Suprapubic skin (tissue), 4 donors: ENCODE measurements around the gene FLII. TPM values are rescaled to one million over a fixed set of nuclear protein-coding genes. Genes with fewer than 3 reads are reported as not detected.
"Not testable (repeated sequence)": the region's sequence is repeated elsewhere in the genome, so short reads cannot be mapped to it uniquely, and the experiment has no call there.

Experiments used
- DNase-seq, 2 donors: peaks; one replicate each; pipeline ENCODE4 v3.0.0-alpha.2; 2019; ENCODE audit warnings: low spot score in 2 of 2
- H3K27ac ChIP-seq: fragments of 200-600 bp; sonication (generic); one replicate; pipeline ENCODE4 v1.5.1; 2019
- H3K27me3 ChIP-seq: fragments of 200-600 bp; sonication (generic); one replicate; pipeline ENCODE4 v1.5.1; 2019
- H3K36me3 ChIP-seq: fragments of 200-600 bp; sonication (generic); one replicate; pipeline ENCODE4 v1.5.1; 2019
- H3K4me1 ChIP-seq: fragments of 200-600 bp; sonication (generic); one replicate; pipeline ENCODE4 v1.5.1; 2019
- H3K4me3 ChIP-seq: fragments of 200-600 bp; sonication (generic); one replicate; pipeline ENCODE4 v1.5.1; 2019; ENCODE audit warnings: mild to moderate bottlenecking
- H3K9me3 ChIP-seq: fragments of 200-600 bp; sonication (generic); one replicate; pipeline ENCODE4 v1.5.1; 2019
- EP300 ChIP-seq: sonication (generic); formaldehyde crosslinking; IDR thresholded peaks from one replicate; pipeline ENCODE4 v1.6.1; 2017; ENCODE audit warnings: antibody characterized with exemption
- POLR2A ChIP-seq, 2 donors: fragments of 450-650 bp; IDR thresholded peaks; one replicate each; pipeline ENCODE4 v1.6.1; 2017; ENCODE audit warnings: antibody characterized with exemption in 2 of 2, mild to moderate bottlenecking in 2 of 2, moderate library complexity in 2 of 2
- POLR2AphosphoS5 ChIP-seq, 3 donors: sonication (generic); formaldehyde crosslinking; IDR thresholded peaks; one replicate each; pipeline ENCODE4 v1.6.1; 2017; ENCODE audit warnings: antibody characterized with exemption in 3 of 3
- WGBS: methylation state at CpG from one replicate; pipeline ENCODE4 v1.1.5; 2018; 5-methylcytosine and 5-hydroxymethylcytosine counted together
- total RNA-seq, 4 donors: library from RNA; depleted of rRNA; stranded (reverse); fragments of >200 nt; gene quantifications; one replicate each; pipeline ENCODE4 v1.1.0, GENCODE V29; 2016
- TF ChIP-seq, protein P1 (sequence below), 2 donors: fragments of 200-600 bp in 1 of 2; fragments of 450-650 bp in 1 of 2; sonication (generic) in 1 of 2; IDR thresholded peaks; one replicate each; pipeline ENCODE4 v1.5.1; 2016 to 2019; ENCODE audit warnings: antibody characterized with exemption in 2 of 2, mild to moderate bottlenecking in 1 of 2, moderate library complexity in 1 of 2

FLII gene
- total RNA-seq: 100 to 1,000 TPM; 254 to 350 (median 291) TPM

DNA sequence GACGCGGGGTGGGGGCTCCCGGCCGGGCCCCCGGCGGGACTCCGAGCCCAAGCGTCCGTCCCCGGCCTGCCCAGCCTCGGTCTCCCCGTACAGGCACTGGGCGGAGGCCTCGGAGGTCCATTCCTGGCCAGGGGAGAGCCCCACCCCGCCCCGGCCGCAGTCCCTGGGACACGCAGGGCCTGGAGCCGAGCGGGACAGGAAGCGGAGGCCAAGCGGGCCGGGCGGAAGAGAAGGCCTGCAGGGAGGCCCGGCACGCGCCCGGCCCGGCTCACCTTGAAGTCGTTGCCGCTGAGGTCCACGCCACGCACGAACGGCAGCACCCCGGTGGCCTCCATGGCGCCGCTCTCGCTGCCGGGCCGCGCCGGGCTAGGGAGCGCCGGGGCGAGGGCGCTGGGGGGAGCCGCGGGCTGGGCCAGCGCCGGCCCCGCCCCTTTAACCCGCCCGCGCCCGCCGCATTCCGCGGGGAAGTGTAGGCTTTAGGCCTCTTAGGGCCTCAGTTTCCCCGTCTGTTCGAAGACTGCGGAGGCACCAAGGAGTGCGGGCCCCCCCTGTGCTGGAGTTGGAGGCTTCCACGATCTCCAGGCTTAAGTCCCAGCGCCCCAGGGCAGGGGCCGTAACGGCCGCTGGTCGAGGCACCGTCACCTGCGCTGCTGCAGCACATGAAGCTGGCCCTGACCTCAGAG is at the start of gene FLII:
Gene FLII, minus strand, starts transcription at position 383 of the 683 bp plus-strand sequence. Its CDS starts 48 bp downstream, at position 335.
- TF ChIP-seq POLR2A (IDR thresholded peaks at IDR 0.05): peak in 1 of 2 donors; percentile 69
- no peak for TF ChIP-seq EP300
- TF ChIP-seq POLR2AphosphoS5 (IDR thresholded peaks at IDR 0.05): peak in 2 of 3 donors; percentile 15 to 22
- TF ChIP-seq, protein P1, sequence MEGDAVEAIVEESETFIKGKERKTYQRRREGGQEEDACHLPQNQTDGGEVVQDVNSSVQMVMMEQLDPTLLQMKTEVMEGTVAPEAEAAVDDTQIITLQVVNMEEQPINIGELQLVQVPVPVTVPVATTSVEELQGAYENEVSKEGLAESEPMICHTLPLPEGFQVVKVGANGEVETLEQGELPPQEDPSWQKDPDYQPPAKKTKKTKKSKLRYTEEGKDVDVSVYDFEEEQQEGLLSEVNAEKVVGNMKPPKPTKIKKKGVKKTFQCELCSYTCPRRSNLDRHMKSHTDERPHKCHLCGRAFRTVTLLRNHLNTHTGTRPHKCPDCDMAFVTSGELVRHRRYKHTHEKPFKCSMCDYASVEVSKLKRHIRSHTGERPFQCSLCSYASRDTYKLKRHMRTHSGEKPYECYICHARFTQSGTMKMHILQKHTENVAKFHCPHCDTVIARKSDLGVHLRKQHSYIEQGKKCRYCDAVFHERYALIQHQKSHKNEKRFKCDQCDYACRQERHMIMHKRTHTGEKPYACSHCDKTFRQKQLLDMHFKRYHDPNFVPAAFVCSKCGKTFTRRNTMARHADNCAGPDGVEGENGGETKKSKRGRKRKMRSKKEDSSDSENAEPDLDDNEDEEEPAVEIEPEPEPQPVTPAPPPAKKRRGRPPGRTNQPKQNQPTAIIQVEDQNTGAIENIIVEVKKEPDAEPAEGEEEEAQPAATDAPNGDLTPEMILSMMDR (IDR thresholded peaks at IDR 0.05): no peak
- peak within 1 kb of the TSS; percentile 93 for H3K27ac ChIP-seq
- H3K27me3 ChIP-seq: no peaks in the 10 kb centered on the region
- H3K9me3 ChIP-seq: no peaks in the 10 kb centered on the region
- H3K4me1 ChIP-seq: peaks cover 52% of the 10 kb centered on the region
- 12% methylated on average over 19 of the region's 71 CpGs for WGBS
- H3K36me3 ChIP-seq: peaks cover 36% of the 10 kb centered on the region
- no peak for DNase-seq
- peak within 1 kb of the TSS; percentile 75 for H3K4me3 ChIP-seq

DNA sequence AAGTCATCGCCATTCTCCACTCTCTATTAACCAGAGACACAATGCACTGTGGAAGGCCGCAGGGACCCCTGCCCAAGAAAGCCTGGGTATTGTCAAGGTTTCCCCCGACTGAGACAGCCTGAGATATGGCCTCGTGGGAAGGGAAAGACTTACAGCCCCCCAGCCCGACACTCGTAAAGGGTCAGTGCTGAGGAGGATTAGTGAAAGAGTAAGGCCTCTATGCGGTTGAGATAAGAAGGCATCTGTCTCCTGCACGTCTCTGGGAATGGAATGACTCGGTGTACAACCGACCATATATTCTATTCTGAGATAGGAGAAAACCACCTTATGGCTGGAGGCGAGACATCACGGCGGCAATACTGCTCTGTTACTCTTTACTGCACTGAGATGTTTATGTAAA is 44.7 kb upstream of the FLII start:
- H3K27me3 ChIP-seq, H3K4me3 ChIP-seq, H3K27ac ChIP-seq, DNase-seq, H3K9me3 ChIP-seq, H3K4me1 ChIP-seq: not testable (repeated sequence)
- 84% methylated on average over 13 of the region's 13 CpGs for WGBS
- H3K36me3 ChIP-seq: peaks cover 91% of the 10 kb centered on the region

DNA sequence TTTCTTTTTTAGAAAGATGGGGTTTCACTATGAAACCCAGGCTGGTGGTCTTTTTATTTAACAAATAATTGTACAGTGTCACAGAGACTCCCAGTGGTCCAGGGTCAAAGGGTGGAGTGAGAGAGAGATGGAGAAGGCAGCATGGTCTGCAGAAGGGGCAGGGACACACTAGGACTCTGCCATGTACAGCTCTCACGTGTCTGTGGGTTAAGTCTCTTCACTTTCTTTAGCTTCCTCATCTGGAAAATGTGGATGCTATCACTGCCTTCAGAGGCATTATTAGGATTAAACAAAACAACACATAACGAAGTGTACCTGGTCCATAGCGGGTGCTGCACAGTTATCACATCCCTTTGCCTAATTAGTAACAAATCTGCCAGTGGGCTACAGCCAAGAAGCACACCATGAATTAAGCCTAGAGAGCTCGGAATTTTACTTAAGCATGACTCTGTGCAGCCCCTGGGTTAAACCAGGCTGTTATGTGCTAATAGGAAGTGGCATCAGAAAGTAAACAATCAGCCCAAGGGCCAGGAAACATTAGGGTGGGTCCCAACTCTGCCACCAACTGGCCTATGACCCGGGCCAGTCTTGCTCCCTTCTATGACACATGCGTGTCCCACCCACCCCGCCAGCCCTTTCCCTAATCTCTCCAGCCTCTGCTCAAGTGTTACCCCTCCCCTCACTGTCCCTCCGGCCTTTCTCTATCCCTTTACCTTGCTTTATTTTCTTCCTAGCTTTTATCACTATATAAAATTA is 42.4 kb upstream of the FLII start:
- WGBS: 74% methylated on average over 8 of the region's 8 CpGs
- Histone ChIP-seq H3K4me1 (no peaks in the 10 kb centered on the region), H3K27me3 (no peaks in the 10 kb centered on the region), H3K36me3 (peaks cover 78% of the 10 kb centered on the region), H3K27ac (no peak overlapping the region), H3K9me3 (no peaks in the 10 kb centered on the region), H3K4me3 (no peak overlapping the region)
- DNase-seq: no peak
- TF ChIP-seq POLR2A (IDR thresholded peaks at IDR 0.05): no peak
- TF ChIP-seq, protein P1 (IDR thresholded peaks at IDR 0.05): no peak

DNA sequence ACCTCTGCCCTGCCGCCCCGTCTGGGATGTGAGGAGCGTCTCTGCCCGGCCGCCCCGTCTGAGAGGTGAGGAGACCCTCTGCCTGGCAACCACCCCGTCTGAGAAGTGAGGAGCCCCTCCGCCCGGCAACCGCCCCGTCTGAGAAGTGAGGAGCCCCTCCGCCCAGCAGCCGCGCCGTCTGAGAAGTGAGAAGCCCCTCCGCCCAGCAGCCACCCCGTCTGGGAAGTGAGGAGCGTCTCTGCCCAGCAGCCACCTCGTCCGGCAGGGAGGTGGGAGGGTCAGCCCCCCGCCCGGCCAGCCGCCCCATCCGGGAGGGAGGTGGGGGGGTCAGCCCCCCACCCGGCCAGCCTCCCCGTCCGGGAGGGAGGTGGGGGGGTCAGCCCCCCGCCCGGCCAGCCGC is 39.5 kb upstream of the FLII start:
- H3K36me3 ChIP-seq: peaks cover 70% of the 10 kb centered on the region
- not testable (repeated sequence) for H3K27ac ChIP-seq, H3K9me3 ChIP-seq, DNase-seq, H3K4me3 ChIP-seq, H3K27me3 ChIP-seq, H3K4me1 ChIP-seq
- WGBS: no CpG with 5 or more reads among the region's 30 CpGs

DNA sequence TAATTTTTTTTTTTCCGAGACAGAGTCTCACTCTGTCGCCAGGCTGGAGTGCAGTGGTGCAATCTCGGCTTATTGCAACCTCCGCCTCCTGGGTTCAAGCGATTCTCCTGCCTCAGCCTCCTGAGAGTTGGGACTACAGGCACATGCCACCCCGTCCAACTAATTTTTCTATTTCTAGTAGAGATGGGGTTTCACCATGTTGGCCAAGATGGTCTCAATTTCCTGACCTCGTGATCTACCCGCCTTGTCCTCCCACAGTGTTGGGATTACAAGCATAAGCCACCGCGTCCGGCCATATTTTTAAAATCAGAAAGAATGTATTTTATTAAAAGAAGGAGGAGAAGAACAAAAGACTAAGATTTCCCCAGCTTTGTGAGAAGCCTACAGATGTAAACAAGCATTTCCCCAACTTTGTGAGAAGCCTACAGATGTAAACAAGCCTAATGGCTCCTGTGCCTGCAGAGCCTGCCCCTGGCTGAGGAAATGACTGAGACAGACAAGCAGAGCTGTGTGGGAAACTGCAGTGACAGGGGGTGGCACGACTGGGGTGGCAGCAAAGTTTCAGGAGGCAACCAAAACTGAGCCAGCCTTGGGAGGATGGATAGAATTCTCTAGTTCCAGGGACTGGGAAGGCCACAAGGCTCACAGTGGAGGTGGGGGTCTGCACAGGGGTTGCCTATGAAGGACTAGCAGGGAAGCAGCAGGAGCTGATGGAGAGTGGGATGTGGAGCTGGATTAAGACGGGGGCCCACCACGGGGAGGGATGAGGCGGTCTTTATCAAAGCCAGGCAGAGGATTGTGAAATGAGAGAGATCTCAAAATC is 33.4 kb upstream of the FLII start:
- Histone ChIP-seq H3K27me3 (no peaks in the 10 kb centered on the region), H3K27ac (no peak overlapping the region), H3K4me3 (no peak overlapping the region), H3K9me3 (no peaks in the 10 kb centered on the region), H3K4me1 (no peaks in the 10 kb centered on the region), H3K36me3 (peaks cover 83% of the 10 kb centered on the region)
- no peak for DNase-seq
- WGBS: 91% methylated on average over 15 of the region's 15 CpGs
- TF ChIP-seq POLR2AphosphoS5 (IDR thresholded peaks at IDR 0.05) (no peak), EP300 (no peak), POLR2A (IDR thresholded peaks at IDR 0.05) (no peak)
- TF ChIP-seq, protein P1 (IDR thresholded peaks at IDR 0.05): no peak

DNA sequence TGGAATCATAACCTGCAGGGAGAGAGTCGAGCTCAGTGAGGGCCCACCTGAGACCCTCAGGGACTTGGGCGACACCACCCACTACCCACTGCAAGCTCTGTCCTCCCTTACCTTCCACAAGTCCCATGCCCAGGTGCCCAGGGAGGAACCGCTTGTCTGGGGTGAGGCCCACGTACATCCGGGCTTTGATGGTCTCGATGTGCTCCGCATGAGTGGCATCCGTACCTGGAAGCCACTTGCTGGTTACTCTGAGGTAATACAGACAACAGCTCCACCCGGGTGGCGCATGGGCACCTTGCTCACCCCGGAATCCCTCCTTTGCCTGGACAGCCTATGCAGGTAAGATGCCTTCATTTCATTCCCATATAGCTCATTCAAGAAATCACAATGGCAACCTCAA is 26.8 kb upstream of the FLII start:
- H3K36me3 ChIP-seq: peaks cover 96% of the 10 kb centered on the region
- TF ChIP-seq POLR2AphosphoS5 (IDR thresholded peaks at IDR 0.05) (no peak), EP300 (no peak), POLR2A (IDR thresholded peaks at IDR 0.05) (no peak)
- TF ChIP-seq, protein P1 (IDR thresholded peaks at IDR 0.05): no peak
- no peak for DNase-seq
- no peaks in the 10 kb centered on the region for H3K4me1 ChIP-seq
- WGBS: 96% methylated on average over 11 of the region's 11 CpGs
- H3K9me3 ChIP-seq: no peaks in the 10 kb centered on the region
- no peaks in the 10 kb centered on the region for H3K27me3 ChIP-seq
- no peak overlapping the region for H3K27ac ChIP-seq
- H3K4me3 ChIP-seq: no peak overlapping the region
